Heart right ventricle (tissue), 16 donors: Measurements from ENCODE around the gene CALCR. TPM values are rescaled to one million over a fixed set of nuclear protein-coding genes. Genes with fewer than 3 reads are reported as not detected.

Experiments used
- ATAC-seq, 8 donors: fragments of 200-7000 bp; cut with Tn5 transposase; one replicate each; pipeline ENCODE4 v1.9.1; 2020; ENCODE audit warnings: mild to moderate bottlenecking in 8 of 8, moderate library complexity in 8 of 8, moderate number of reproducible peaks in 1 of 8
- DNase-seq, 2 donors: peaks; one replicate each; pipeline ENCODE4 v3.0.0-alpha.2; 2020
- H3K27ac ChIP-seq, 10 donors: fragments of 200-600 bp; sonication (generic) in 2 of 10; one replicate each; pipeline versions ENCODE4 v1.5.0 to v1.8.0; 2020 to 2022; ENCODE audit warnings: mild to moderate bottlenecking in 3 of 10
- H3K27me3 ChIP-seq, 7 donors: fragments of 200-600 bp; one replicate each; pipeline ENCODE4 v1.8.0; 2021 to 2022; ENCODE audit warnings: mild to moderate bottlenecking in 2 of 7
- H3K36me3 ChIP-seq, 9 donors: fragments of 200-600 bp; sonication (generic) in 1 of 9; one replicate each; pipeline versions ENCODE4 v1.5.0 to v1.8.0; 2020 to 2022; ENCODE audit warnings: mild to moderate bottlenecking in 2 of 9
- H3K4me1 ChIP-seq, 9 donors: fragments of 200-600 bp; sonication (generic) in 1 of 9; one replicate each; pipeline versions ENCODE4 v1.5.0 to v1.8.0; 2020 to 2022; ENCODE audit warnings: mild to moderate bottlenecking in 4 of 9
- H3K4me3 ChIP-seq, 10 donors: fragments of 200-600 bp; sonication (generic) in 2 of 10; one replicate each; pipeline versions ENCODE4 v1.5.0 to v1.8.0; 2020 to 2022; ENCODE audit warnings: mild to moderate bottlenecking in 7 of 10, moderate library complexity in 2 of 10
- H3K9me3 ChIP-seq, 11 donors: fragments of 200-600 bp in 10 of 11; sonication (generic) in 2 of 11; one replicate each; pipeline versions ENCODE4 v1.5.0 to v1.8.0; 2013 to 2022; ENCODE audit warnings: mild to moderate bottlenecking in 2 of 11, control low read depth in 1 of 11, moderate library complexity in 1 of 11
- CTCF ChIP-seq, 9 donors: fragments of 200-600 bp; sonication (generic) in 2 of 9; IDR thresholded peaks; one replicate each; pipeline versions ENCODE4 v1.5.0 to v1.8.0; 2021 to 2022; ENCODE audit warnings: antibody characterized with exemption in 9 of 9, mild to moderate bottlenecking in 5 of 9, moderate library complexity in 1 of 9
- WGBS, 2 donors: extraction: QIAGEN DNeasy Blood & Tissue Kit; methylation state at CpG; one replicate each; pipeline ENCODE4 v1.1.7; 2013; ENCODE audit warnings: inconsistent platforms in 1 of 2; 5-methylcytosine and 5-hydroxymethylcytosine counted together
- intact Hi-C, 10 donors: fragments of 100-400 bp; cut with DNase I; formaldehyde crosslinking; loops; one replicate each; pipeline versions ENCODE4 v1.11.1 to v1.14.2; 2022
- polyA plus RNA-seq, 2 donors: library from polyadenylated mRNA; stranded (reverse); fragments of 200-250 nt; gene quantifications; one replicate each; pipeline ENCODE4 v1.2.3, GENCODE V29; 2013
- total RNA-seq, 10 donors: library from RNA; stranded (reverse); fragmentation: NEBNext Ultra II Directional in 3 of 10; extraction: Animal tissue kit (Norgen Biotek cat#: 25700) in 3 of 10; gene quantifications; one replicate each; pipeline versions ENCODE4 v1.2.1 to v1.2.4, GENCODE V29; 2021 to 2023
- donor health status: Arrhythmogenic right ventricular cardiomyopathy.
- donor health status: ischemic (EF 13 %, LVEDD 7.1; RV severe dilation, severe dysfunction).
- donor health status: healthy with polysubstance abuse.
- donor health status: DM: no; HTN: yes; CAD: no.
- donor health status: DM: no; HTN: no; CAD: no.
- donor health status: ischemic (EF 25% LVEDD 6.9; RV normal size, moderate dysfunction).
- donor health status: ischemic (EF 25% LVEDD 5.7; RV mildly dilated, moderate dysfunction).
- donor health status: healthy.
- donor health status: DM: yes; HTN: yes; CAD: no.
- donor health status: Ischemic cardiomyopathy.
- donor health status: ischemic (EF 35%, LVEDD 5.7; RV mildly dilated, moderate dysfunction).
- donor health status: nonischemic (EF 11% LVEDD 7.7; RV severe dilation, severe dysfunction).
- donor health status: DM: yes; HTN: yes; CAD: no.
- donor health status: PGD.
- donor health status: ischemic (EF 29% LVEDD 5.4; RV normal size, mild dysfunction).
- donor health status: nonischemic (EF 23%, LVEDD 6.1; RV moderate dilation, normal function).

CALCR gene
- total and polyA plus RNA-seq, 12 donors = 0.10 to 0.12 TPM; not detected in 10

- intact Hi-C loops = no loop called here
- Histone ChIP-seq H3K36me3 (no peaks in the 10 kb centered on the region), H3K27me3 (no peaks in the 10 kb centered on the region), H3K4me3 (no peak overlapping the region), H3K9me3 (no peaks in the 10 kb centered on the region), H3K4me1 (no peaks in the 10 kb centered on the region), H3K27ac (no peak overlapping the region)
- no peak for DNase-seq
- WGBS, 2 donors = 89 to 91% methylated on average over 15 of the region's 15 CpGs
- ATAC-seq = no peak
- no peak for TF ChIP-seq CTCF (IDR thresholded peaks at IDR 0.05)
Observed at GRCh38 chr7:93426155-93426696, 148.3 kb downstream of the CALCR start.

GRCh38 chr7:93414574-93414973, 159.9 kb downstream of the CALCR start:
- no peaks in the 10 kb centered on the region for H3K36me3 ChIP-seq
- ATAC-seq = no peak
- H3K9me3 ChIP-seq = no peaks in the 10 kb centered on the region
- no peak overlapping the region for H3K27ac ChIP-seq
- H3K27me3 ChIP-seq = no peaks in the 10 kb centered on the region
- TF ChIP-seq CTCF (IDR thresholded peaks at IDR 0.05) = no peak
- H3K4me1 ChIP-seq = no peaks in the 10 kb centered on the region
- intact Hi-C loops = loop anchor here in 1 of 10 donors (10.0 kb wide), 1 partner anchor 60 kb away; no protein-coding TSS in a partner anchor
- DNase-seq = no peak
- no peak overlapping the region for H3K4me3 ChIP-seq

GRCh38 chr7:93409324-93409723, 165.2 kb downstream of the CALCR start:
- Histone ChIP-seq H3K9me3 (peaks cover 0 to 25% (median 6%) of the 10 kb centered on the region in 11 donors), H3K27me3 (no peaks in the 10 kb centered on the region), H3K4me3 (no peak overlapping the region), H3K36me3 (no peaks in the 10 kb centered on the region), H3K27ac (no peak overlapping the region), H3K4me1 (no peaks in the 10 kb centered on the region)
- DNase-seq = no peak
- ATAC-seq = no peak
- WGBS, 2 donors = 63 to 69% methylated on average over 3 of the region's 3 CpGs
- intact Hi-C loops = no loop called here
- no peak for TF ChIP-seq CTCF (IDR thresholded peaks at IDR 0.05)

GRCh38 chr7:93407239-93407638, 167.3 kb downstream of the CALCR start:
- Histone ChIP-seq H3K9me3 (peaks cover 0 to 27% (median 6%) of the 10 kb centered on the region in 11 donors), H3K27ac (no peak overlapping the region), H3K4me3 (no peak overlapping the region), H3K4me1 (no peaks in the 10 kb centered on the region), H3K27me3 (no peaks in the 10 kb centered on the region), H3K36me3 (no peaks in the 10 kb centered on the region)
- intact Hi-C loops = no loop called here
- DNase-seq = no peak
- 73 to 74% methylated on average over 5 of the region's 5 CpGs for WGBS, 2 donors
- ATAC-seq = no peak
- TF ChIP-seq CTCF (IDR thresholded peaks at IDR 0.05) = no peak
